HG03280 (cell line): ENCODE measurements around the gene OLFM3.

ENCODE experiments used
- ATAC-seq: cut with Tn5 transposase; IDR thresholded peaks from one replicate; pipeline ENCODE4 v1.9.1; 2021; ENCODE audit warnings: mild to moderate bottlenecking, moderate library complexity; ENCODE audit not compliant: unreplicated experiment

Gene OLFM3

GRCh38 chr1:101953623-101954022 lies 43.1 kb downstream of the OLFM3 start:
- ATAC-seq, result no peak

GRCh38 chr1:101945884-101946283 lies 50.8 kb downstream of the OLFM3 start:
- no peak for ATAC-seq

GRCh38 chr1:101943237-101943636 lies 53.5 kb downstream of the OLFM3 start:
- no peak for ATAC-seq

- ATAC-seq, result no peak
Measured at GRCh38 chr1:101942516-101943193, 54.1 kb downstream of the OLFM3 start.

GRCh38 chr1:101938681-101939080 lies 58.0 kb downstream of the OLFM3 start:
- ATAC-seq, result no peak

- ATAC-seq, result no peak
Measured at GRCh38 chr1:101929343-101929742, 67.4 kb downstream of the OLFM3 start.

GRCh38 chr1:101928829-101929228 lies 67.9 kb downstream of the OLFM3 start:
- no peak for ATAC-seq

- ATAC-seq, result no peak
Measured at GRCh38 chr1:101924700-101925099, 72.0 kb downstream of the OLFM3 start.

GRCh38 chr1:101920577-101920976 lies 76.1 kb downstream of the OLFM3 start:
- no peak for ATAC-seq

- no peak for ATAC-seq
Measured at GRCh38 chr1:101918277-101918676, 78.4 kb downstream of the OLFM3 start.

- ATAC-seq, result no peak
Measured at GRCh38 chr1:101915597-101915996, 81.1 kb downstream of the OLFM3 start.

GRCh38 chr1:101914473-101915242 lies 82.1 kb downstream of the OLFM3 start:
- ATAC-seq, result no peak

- no peak for ATAC-seq
Measured at GRCh38 chr1:101911894-101912293, 84.8 kb downstream of the OLFM3 start.

GRCh38 chr1:101908980-101909379 lies 87.7 kb downstream of the OLFM3 start:
- ATAC-seq, result no peak

- no peak for ATAC-seq
Measured at GRCh38 chr1:101907264-101907663, 89.5 kb downstream of the OLFM3 start.

GRCh38 chr1:101905283-101905835 lies 91.4 kb downstream of the OLFM3 start:
- no peak for ATAC-seq

- ATAC-seq, result no peak
Measured at GRCh38 chr1:101902199-101902598, 94.5 kb downstream of the OLFM3 start.

- no peak for ATAC-seq
Measured at GRCh38 chr1:101898137-101898536, 98.6 kb downstream of the OLFM3 start.

- no peak for ATAC-seq
Measured at GRCh38 chr1:101884621-101885020, 112.1 kb downstream of the OLFM3 start.

GRCh38 chr1:101875891-101876290 lies 120.8 kb downstream of the OLFM3 start:
- no peak for ATAC-seq

- no peak for ATAC-seq
Measured at GRCh38 chr1:101873672-101874071, 123.1 kb downstream of the OLFM3 start.

GRCh38 chr1:101859941-101860340 lies 136.8 kb downstream of the OLFM3 start:
- ATAC-seq, result no peak
